GM20000 (cell line): Measurements from ENCODE around the gene HES2.

Experiments used
- DNase-seq: peaks from one replicate; pipeline ENCODE4 v3.0.0; 2012; ENCODE audit warnings: low spot score
- CTCF ChIP-seq: IDR thresholded peaks from 2 replicates; pipeline ENCODE4 v1.5.1; 2012; ENCODE audit warnings: mild to moderate bottlenecking, control low read depth; ENCODE audit errors: extremely low read depth, missing control alignments

Gene HES2, protein sequence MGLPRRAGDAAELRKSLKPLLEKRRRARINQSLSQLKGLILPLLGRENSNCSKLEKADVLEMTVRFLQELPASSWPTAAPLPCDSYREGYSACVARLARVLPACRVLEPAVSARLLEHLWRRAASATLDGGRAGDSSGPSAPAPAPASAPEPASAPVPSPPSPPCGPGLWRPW

DNA sequence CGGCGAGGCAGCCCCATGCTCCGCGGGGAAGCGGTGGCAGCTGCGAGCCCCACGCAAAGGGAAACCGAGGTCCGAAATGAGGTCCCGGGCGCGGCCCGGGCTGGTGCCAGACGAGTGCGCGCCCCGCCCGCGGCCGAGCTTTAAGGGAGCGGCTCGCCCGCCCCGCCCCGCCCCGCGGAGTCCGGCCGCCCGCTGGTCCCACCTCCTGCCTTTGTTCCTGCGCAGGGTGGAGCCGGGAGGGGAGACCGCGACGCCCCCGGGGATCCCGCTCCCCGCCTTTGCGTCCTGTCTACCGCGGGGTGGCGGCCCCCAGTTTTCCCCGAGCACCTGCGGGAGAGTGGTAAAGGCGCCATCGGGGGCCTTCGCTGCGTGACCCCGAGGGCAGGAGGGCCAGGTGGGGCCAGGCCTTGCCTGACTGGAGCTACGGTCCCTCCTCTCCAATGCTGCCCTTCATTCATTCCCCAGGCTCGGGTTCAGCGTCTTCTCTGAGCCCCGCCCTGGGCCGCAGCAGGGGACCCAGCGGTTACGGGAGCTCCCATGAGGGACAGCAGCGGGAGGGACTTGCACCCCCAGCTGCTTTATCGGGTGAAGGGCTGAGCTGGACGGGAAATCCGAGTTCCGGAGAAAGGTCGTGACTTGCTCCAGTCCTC, at the start of gene HES2:
HES2 (minus strand) TSS at position 116 of the 650 bp plus-strand sequence; CDS start at position 17, 99 bp downstream.
- DNase-seq = peak; percentile 66
- TF ChIP-seq CTCF = no peak

- no peak for TF ChIP-seq CTCF
- DNase-seq = no peak
These were observed 49.2 kb upstream of the HES2 start for GRCh38 chr1:6468729-6469461.

DNA sequence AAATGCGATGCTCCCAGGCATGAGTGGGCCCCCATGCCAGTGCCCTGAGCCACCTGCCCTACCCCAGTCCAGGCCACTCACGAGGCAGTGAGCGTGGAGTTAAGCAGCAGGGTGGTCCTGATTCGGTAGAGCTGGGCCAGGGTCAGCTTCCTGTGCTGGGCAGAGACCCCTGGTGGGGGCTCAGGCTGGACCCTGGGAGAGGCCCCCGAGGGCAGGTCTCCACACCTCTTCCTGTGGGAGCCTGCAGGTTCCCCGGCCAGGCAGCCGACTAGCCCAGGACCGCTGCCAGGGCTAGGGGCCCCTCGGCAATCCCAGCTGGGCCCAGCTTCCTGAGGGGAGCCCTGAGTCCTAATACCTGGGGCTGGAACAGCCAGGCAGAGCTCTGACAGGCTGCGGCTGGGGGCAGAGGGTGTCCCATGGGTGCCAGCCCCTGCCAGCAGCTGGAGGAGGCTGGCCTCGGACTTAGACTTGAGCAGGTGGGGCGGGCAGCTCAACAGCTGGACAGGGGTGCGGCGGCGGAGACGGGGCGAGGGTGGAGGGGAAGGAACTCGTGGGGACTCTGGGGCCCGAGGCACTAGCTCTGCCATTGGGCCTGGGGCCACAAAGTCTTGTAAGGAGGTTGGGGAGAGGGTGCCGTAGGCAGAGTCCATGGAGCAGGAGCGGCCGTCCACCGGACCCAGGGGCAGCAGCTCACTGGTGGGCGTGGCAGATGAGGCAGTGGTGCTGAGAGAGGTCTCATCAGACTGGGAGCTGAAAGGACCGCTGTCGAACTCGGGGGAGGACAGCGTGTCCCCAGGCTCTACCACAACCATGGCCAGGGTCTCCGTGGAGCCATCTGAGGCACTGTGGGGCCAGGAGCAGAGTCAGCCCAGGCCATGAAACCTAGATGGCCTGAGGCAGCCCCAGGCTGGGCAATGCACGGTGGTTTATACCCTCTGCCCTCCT, 48.3 kb upstream of the HES2 start:
- no peak for TF ChIP-seq CTCF
- DNase-seq = no peak

DNA sequence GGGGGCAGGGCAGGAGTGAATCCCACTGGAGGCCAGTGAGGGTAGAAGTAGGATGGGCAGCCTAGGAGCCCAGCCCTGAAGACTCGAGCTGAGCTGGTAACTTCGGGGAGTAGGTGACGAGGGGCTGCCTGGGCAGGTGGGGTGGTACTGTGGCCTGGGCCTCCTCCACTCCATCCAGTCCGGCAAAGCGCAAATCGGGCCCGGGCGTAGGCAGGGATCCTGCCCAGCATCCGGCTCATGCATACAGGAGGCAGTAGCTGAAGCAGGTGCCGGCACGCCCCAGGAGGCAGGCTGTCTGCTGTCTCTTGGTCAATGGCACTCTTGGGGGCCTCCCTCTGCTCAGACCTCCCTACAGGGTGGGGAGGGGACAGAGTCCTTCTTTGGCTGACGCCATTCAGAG, 47.5 kb upstream of the HES2 start:
- TF ChIP-seq CTCF = no peak
- DNase-seq = no peak

DNA sequence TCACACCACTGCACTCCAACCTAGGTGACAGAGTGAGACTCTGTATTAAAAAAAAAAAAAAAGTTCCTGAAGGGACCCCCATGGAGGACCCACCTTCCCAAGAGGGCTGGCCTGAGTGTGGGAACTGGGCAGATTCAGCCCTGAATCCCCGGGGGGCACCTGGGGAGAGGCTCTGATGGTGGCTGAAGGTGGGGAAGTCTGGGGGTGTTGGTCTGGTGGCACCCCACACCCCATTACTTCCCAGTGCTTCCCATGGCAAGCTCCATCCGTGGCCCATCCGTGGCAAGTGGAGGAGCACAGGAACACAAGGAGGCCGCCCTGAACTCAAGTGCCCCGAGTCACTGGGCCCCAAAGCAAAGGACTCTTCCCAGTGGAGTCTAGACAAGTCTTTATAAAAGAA, 47.0 kb upstream of the HES2 start:
- TF ChIP-seq CTCF = no peak
- no peak for DNase-seq

DNA sequence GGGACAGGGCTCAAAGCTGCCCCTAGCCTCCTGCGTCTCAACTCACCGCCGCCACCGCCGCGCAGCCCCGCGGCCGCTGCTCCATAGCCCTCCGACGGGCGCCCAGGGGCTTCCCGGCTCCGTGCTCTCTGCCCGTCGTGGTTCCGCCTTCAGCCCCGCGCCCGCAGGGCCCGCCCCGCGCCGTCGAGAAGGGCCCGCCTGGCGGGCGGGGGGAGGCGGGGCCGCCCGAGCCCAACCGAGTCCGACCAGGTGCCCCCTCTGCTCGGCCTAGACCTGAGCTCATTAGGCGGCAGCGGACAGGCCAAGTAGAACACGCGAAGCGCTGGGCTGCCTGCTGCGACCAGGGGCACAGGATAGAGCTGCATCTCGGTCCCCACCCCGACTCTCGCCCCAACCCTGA, 46.3 kb upstream of the HES2 start, which contains the start of gene TNFRSF25:
TNFRSF25 (minus strand) TSS at position 151 of the 400 bp plus-strand sequence; CDS start at position 85, 66 bp downstream.
- no peak for TF ChIP-seq CTCF
- DNase-seq = no peak
